HG03442 (cell line): ENCODE data around the gene C1orf159.
"Not testable (repeated sequence)": the region's sequence is repeated elsewhere in the genome, so short reads cannot be mapped to it uniquely, and the experiment has no call there.

Experiments
- ATAC-seq: cut with Tn5 transposase; IDR thresholded peaks from one replicate; pipeline ENCODE4 v1.9.1; 2021; ENCODE audit warnings: mild to moderate bottlenecking, moderate library complexity; ENCODE audit not compliant: unreplicated experiment

Gene C1orf159

GRCh38 chr1:1083416-1084371, 32.2 kb downstream of the C1orf159 start:
- ATAC-seq, result no peak

- ATAC-seq, result no peak
Observed at GRCh38 chr1:1082776-1083415, 33.0 kb downstream of the C1orf159 start.

- no peak for ATAC-seq
Observed at GRCh38 chr1:1082239-1082775, 33.6 kb downstream of the C1orf159 start.

GRCh38 chr1:1081311-1082238, 34.3 kb downstream of the C1orf159 start:
- ATAC-seq, result no peak

- ATAC-seq, result no peak
Observed at GRCh38 chr1:1080951-1081310, 35.0 kb downstream of the C1orf159 start.

- ATAC-seq, result no peak
Observed at GRCh38 chr1:1080122-1080757, 35.6 kb downstream of the C1orf159 start.

- ATAC-seq, result no peak
Observed at GRCh38 chr1:1079408-1080121, 36.3 kb downstream of the C1orf159 start.

- not testable (repeated sequence) for ATAC-seq
Observed at GRCh38 chr1:1077396-1077795, 38.5 kb downstream of the C1orf159 start.

GRCh38 chr1:1075148-1075935, 40.5 kb downstream of the C1orf159 start:
- ATAC-seq, result no peak

GRCh38 chr1:1074631-1075147, 41.2 kb downstream of the C1orf159 start:
- ATAC-seq, result no peak

- no peak for ATAC-seq
Observed at GRCh38 chr1:1073743-1074587, 41.9 kb downstream of the C1orf159 start, which contains the start of gene RNF223. TSS of gene RNF223 (minus strand) at chr1:1074306. CDS start at chr1:1072566, 1,740 bp downstream.

- ATAC-seq, result no peak
Observed at GRCh38 chr1:1072849-1073742, 42.8 kb downstream of the C1orf159 start.

GRCh38 chr1:1072299-1072848, 43.5 kb downstream of the C1orf159 start:
- ATAC-seq, result no peak

- no peak for ATAC-seq
Observed at GRCh38 chr1:1071486-1072298, 44.2 kb downstream of the C1orf159 start.
